HG03097 (cell line): ENCODE results near the gene GRAP.
"Not testable (repeated sequence)": the region's sequence is repeated elsewhere in the genome, so short reads cannot be mapped to it uniquely, and the experiment has no call there.

ENCODE experiments used
- ATAC-seq: cut with Tn5 transposase; IDR thresholded peaks from one replicate; pipeline ENCODE4 v1.9.1; 2021; ENCODE audit not compliant: unreplicated experiment, low FRiP score

Gene GRAP

GRCh38 chr17:19046782-19047375, at the start of gene GRAP:
TSS of gene GRAP (minus strand) at chr17:19046957. CDS start at chr17:19046926, 31 bp downstream.
- not testable (repeated sequence) for ATAC-seq

DNA sequence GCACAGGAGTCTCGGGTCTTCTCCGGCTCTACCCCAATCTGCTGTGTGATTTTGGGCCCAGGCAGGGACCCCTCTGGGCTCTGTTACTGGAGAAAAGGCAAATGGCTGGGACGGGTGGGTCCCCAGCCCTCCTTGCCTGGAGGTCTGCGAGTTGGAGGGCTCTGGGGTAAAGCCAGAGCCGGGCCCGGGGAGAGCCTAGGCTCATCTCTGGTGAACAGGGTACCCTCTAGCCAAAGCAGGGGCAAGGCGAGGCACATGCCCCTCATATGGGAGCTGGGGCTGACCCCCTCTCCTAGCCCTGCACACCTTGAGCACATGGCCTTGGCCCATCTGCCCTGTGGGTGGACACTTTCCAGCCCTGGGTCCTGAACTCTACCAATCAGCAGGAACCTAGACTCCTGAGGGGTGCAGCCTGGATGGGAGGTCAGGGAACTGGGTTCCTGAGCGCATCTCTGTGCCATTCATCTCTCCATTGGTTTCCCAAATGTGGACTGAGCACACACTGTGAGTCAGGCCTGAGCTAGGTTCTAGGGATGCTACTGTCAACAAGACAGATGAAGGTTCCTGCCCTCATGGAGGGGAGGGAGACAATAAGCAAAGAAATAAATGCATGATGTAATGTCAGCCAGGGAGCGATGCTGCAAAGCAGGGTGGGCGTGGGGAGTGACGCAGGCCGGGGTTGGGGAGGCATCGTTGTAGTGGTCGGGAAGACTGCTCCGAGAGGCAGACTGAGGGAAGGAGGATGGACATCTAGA, 47.1 kb upstream of the GRAP start:
- not testable (repeated sequence) for ATAC-seq

DNA sequence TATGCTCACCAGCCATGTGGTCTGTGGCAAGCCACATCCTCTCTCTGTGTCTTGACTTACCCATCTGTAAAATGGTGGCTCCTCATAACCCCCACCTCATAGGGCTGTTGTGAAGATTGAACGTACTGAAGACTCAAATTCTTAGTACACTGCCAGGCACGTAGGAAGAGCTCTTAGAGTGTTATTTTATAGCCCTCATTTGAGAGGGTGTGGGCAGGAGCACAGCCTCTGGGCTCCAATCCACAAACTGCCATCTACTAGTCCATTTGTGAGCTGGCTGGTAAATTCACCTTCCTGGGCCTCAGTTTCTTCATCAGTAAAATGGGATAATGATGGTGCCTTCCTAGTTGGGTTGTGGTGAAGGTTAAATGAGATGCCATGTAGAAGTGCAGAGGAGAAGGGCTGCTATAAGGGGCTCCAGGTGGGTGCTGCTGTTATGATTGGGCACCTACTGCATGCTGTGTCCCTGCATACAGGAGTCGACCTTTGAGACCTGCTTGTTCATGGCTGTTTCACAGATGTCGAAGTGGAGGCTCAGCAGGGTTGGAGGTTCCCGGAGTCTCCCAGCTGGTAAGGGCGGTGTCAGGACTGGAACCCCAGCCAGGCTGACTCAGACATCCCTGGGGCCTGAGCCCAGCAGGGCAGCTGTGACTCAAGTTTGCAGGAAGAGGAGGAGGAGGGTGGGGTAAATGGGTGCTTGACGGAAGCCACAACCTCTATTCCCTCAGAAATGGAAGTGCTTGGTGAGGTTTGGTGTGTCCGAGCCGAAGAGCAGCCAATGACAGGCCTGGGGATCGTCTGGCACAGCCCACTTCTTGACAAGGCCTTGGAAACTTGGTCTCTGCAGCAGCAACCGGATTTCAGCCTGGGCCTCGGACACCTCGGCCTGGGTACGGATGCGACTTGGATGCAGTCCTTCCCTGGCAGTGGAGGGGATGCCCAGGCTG, 46.3 kb upstream of the GRAP start:
- not testable (repeated sequence) for ATAC-seq

- not testable (repeated sequence) for ATAC-seq
Observed at GRCh38 chr17:19090058-19090772, 43.5 kb upstream of the GRAP start.

GRCh38 chr17:19088804-19089685, 42.3 kb upstream of the GRAP start:
- ATAC-seq = not testable (repeated sequence)

DNA sequence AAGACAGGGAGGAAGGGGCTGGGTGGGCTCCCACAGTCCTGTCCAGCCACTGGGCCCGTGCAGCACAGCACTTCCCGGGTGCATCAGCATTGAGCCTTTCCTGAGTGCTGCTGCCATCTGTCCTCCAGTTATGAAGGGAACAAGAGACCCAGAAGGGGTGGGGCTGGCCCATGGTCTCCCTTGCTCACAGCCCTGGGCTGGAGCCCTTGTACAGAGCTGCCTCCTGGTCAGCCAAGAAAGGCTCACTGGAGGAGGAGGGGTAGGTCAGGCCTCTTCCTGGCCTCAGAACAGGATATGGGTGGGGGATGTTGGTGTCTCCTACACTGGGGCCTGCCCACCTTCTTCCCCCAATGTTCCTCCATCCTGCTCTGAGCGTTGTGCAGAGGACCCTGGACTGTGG, 30.6 kb upstream of the GRAP start:
- ATAC-seq = not testable (repeated sequence)

DNA sequence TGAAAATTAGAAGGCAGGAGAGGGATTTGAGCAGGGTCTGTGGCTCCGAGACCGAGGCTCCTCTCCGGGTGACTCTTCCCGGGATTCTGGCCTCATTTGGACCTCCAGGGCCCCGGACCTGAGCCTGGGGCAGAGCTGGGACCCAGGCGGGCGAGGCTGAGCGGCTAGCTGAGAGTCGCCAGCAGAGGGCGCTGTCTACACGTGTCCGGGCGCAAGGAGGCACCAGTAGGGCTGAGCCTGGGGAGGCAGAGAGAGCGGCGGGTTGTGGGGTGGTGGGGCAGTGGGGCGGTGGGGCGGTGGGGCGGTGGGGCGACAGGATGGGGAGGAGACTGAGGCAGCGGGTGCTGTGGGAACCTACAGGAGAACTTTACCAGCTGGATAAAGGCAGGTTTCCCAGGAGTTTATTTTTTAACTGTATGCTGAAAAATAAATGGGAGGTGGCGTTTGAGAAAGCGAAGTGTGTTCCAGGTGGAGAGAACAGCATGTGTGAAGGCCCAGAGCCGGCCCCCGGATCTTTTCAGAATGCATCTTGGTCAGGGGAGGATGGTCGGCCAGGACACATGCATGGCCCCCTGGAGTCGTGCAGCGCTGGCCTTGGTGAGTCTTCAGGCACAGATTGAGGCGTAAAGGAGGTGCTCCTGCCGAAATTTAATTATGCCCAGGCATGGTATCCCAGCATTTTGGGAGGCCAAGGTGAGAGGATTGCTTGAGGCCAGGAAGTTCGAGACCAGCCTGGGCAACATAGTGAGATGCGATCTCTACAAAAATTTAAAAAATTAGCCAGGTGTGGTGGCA, 29.8 kb upstream of the GRAP start:
- ATAC-seq = not testable (repeated sequence)

DNA sequence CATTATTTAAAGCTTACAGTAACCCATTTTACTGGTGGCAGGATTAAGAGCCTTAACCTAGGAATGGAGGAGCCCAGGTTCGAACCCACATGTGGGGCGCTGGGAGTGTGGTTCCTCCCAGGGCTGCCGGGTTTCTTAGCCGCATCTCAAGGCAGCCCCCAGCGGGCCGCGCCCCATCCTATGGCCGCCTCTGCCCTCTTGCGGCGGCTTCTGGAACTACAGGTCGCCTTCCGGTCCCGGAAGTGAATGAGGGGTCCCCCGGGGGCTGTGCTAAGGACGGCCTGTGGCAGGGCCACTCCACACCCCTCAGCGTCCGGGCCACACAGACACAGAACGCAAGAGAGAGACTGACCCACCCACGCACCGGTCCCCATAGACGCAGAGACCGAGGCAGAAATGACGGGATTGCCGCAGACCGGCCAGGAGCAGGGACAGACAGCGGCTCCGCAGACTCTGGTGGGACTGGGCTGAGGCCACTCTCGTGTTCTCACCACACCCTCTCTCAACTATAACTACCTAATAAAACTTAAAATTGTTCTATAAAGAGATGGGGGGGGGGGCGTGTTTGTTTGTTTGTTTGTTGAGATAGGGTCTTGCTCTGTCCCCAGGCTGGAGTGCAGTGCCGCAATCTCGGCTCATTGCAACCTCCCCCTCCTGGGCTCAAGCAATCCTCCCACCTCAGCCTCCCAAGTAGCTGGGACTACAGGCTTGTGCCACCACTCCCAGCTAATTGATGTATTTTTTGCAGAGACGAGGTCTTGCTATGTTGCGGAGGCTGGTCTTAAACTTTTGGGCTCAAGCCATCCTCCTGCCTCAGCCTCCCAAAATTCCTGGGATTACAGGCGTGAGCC, 23.8 kb upstream of the GRAP start:
- ATAC-seq = peak; percentile 86

- ATAC-seq = not testable (repeated sequence)
Observed at GRCh38 chr17:19064378-19064777, 17.6 kb upstream of the GRAP start.

- peak; percentile 9 for ATAC-seq
Observed at GRCh38 chr17:19063326-19063956, 16.7 kb upstream of the GRAP start.

- ATAC-seq = peak; percentile 47
Observed at GRCh38 chr17:19062718-19063325, 16.1 kb upstream of the GRAP start.

DNA sequence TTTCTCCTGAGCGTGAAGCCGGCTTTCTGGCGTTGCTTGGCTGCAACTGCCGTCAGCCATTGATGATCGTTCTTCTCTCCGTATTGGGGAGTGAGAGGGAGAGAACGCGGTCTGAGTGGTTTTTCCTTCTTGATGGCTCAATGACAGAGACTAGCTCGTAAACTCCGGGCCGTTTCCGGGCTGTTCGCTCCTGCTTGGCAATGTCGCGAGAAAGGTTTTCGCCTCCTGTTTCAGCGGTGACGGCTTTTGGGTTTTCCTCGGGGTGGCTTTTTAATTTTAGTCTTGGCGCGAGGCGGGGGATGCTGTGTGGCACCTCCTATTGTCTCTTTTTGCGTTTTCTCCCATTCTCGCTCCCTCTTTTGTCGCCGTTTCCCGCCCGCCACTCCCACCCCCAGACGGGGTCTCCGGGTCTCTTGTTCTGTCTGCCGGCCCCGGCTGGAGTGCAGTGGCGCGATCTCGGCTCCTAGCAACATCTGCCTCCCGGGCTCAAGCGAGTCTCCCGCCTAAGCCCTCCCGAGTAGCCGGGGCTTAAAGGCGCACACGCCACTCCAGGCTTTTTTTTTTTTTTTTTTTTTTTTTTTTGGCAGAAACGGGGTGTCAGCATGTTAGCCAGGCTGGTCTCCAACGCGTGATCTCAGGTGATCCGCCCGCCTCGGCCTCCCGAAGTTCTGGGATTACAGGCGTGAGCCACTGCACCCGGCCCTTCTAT, 15.4 kb upstream of the GRAP start:
- peak; percentile 59 for ATAC-seq

- ATAC-seq = not testable (repeated sequence)
Observed at GRCh38 chr17:19055447-19055846, 8.7 kb upstream of the GRAP start.

- not testable (repeated sequence) for ATAC-seq
Observed at GRCh38 chr17:19048826-19049225, 2.1 kb upstream of the GRAP start.

DNA sequence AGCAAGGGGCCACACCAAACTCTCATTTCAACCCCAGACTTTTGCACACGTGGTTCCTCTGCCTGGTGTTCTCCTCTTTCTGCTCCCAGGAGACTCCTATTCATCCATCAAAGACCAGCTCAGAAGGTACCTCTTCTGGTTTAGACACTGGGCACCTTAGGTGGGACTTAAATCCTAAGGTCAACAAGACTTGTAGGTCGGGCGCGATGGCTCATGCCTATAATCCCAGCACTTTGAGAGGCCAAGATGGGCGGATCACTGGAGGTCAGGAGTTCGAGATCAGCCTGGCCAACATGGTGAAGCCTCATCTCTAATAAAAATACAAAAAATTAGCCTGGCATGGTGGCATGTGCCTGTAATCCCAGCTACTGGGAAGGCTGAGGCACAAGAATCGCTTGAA, 753 bp upstream of the GRAP start:
- ATAC-seq = not testable (repeated sequence)

GRCh38 chr17:19044643-19045042, 2.1 kb downstream of the GRAP start:
- ATAC-seq = not testable (repeated sequence)
